ENCODE measurements around the gene DNM1L.
A peak's percentile ranks its signal among the peaks of the same experiment; 100 is the strongest.
"Not testable (repeated sequence)": the region's sequence is repeated elsewhere in the genome, so short reads cannot be mapped to it uniquely, and the experiment has no call there.

Gene DNM1L

DNA sequence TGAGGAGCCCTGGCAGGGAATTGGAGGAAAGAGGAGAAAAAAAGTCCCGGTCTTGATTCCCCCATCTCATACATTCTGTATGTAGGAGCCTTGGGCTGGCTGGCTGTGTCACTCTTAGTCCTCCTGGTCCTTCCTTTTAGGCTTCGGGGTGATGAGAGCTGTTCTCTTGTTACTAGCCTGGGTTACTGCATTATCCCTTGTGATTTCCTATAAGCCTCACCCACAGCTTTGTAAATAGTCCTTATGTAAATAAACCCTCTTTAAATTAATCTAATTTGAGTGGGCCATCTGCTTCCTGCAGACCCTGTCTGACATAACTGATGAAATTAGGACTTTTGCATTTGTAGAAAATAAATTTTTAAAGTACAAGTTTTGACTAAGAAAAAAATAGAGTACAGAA lies 19.2 kb downstream of the DNM1L start:
- peak; percentile 32 for DNase-seq

DNA sequence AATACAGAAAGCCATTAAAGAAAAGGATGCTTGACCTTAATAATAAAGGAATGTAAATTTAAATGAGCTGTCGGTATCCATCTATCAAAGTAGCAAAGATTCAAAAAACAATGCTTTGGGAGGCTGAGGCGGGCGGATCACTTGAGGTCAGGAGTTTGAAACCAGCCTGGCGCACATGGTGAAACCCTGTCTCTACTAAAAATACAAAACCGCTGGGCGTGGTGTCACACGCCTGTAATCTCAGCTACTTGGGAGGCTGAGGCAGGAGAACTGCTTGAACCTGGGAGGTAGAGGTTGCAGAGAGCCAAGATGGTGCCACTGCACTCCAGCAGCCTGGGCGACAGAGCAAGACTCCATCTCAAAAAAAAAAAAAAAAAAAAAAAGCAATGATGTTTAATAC lies 20.3 kb downstream of the DNM1L start:
- not testable (repeated sequence) for DNase-seq

- DNase-seq, result no peak
These were observed 23.4 kb downstream of the DNM1L start for GRCh38 chr12:32702473-32702872.

DNA sequence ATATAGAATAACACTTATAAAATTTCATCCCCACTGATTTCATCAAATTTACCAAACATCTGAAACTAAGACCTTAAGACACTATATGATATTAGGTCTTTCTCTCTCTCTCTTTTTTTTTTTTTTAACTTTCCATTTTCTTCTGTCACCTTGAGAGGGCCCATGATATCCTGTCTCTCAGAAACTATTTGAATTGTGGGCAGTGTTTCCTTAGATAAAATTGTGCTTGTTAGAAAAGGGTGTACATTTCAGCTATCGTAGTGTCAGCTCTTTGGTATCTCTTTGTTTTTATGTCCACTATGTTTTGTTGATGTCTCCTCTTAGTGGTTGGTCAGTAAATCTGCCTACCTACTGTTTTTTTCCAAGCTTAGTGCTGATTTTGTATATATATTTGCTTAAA lies 23.8 kb downstream of the DNM1L start:
- DNase-seq, result no peak

DNA sequence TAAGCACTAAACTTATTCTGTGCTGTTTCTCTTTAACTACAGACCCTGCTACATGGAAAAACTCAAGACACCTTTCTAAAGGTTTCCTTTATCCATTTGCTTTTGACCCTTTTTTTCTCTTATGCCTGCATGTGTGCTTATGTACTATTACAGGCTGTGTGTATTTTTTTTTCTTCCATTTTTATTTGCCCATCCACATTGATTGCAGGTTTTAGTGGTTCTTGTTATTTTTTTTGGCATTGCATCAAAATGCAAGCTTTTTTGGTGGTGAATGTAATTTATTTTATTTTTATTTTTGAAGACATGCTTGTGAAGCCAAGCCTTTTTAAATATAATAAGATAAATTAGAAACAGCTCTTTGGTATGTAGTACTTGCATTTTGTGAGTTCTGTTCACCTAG lies 26.7 kb downstream of the DNM1L start:
- no peak for DNase-seq

DNA sequence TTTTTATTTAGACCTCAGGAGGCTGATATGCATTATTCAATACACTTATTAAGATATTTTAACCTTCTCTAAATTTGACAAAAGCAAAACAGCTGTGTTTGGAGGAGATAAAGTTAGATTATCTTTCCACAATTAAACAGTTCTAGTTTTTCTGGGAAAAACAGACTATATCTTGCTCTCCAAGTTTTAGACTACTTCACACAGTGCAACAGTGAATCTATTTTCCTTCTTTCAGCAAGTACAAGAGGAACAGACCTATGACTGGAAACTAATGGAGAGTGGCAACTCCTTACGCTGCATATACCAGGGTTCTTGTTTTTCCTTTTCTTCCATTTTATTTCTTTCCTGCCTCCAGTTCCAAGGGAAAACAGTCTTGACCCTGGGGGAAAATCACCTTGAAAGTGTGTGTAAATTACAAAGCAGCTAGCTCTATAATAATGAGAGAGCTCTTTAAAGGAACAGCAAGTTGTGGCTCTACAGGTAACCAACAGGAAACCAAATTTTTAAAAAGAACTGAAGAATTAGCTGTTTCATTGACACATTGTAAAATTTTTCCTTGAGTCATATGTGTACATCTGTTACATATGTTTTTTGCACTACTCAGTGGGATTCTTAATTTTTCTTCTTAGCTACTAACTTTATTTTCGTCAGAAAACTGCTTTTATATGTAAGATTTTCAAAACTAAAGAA lies 27.4 kb downstream of the DNM1L start:
- DNase-seq, result no peak

DNA sequence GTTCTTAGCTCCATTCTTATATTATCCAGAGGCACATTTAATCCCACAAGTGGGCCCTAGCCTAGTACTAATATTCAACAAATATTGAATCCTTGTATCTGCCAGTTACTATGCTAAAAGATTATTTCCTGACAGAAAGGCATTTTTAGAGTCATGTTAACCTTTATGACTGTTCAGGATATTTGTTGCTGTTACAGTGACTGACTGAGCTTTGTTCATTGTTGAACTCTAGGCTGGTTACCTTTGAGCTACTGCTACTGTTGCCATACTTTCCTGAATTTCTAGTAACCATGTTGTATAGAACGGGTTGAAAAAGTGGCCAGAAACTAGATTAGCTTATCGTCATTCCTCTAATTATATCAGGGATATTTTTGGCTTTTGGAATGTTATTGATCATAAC lies 29.8 kb downstream of the DNM1L start:
- no peak for DNase-seq

- DNase-seq, result no peak
These were observed 35.7 kb downstream of the DNM1L start for GRCh38 chr12:32714772-32715171.

DNA sequence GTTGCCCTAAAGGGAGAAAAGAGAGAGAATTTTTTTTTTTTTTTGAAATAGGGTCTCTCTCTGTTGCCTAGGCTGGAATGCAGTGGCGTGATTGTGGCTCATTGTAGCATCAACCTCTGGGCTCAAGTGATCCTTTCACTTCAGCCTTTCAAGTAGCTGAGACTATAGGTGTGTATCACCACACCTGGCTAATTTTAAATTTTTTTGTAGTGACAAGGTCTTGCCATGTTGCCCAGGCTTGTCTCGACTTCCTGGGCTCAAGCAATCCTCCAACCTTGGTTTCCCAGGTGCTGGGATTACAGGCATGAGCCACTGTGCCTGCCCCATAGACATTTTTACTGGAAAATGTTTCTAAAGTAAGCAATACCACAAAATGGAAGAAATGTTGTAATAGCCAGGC lies 39.8 kb downstream of the DNM1L start:
- no peak for DNase-seq

- DNase-seq, result not testable (repeated sequence)
These were observed 46.2 kb downstream of the DNM1L start for GRCh38 chr12:32725308-32725707.

GRCh38 chr12:32726286-32726685 lies 47.2 kb downstream of the DNM1L start:
- no peak for DNase-seq

DNA sequence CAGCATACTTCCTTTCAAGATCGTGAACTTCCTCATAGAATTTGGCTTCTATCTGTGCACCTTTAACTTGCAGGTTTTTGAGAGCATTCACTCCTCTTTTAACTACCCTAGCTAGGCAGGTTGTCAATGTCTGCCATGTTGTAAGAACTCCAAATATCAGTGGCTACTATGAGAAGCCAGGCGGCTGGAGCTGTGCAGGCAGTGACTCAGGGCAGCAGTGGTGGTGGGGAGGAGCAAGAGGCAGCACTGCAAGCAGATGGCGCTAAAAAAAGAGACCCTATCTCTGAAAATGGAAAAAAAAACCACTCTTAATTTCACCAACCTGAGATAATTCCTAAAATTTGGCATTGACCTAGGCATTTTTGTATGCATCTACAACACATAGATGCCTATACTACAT lies 48.1 kb downstream of the DNM1L start:
- no peak for DNase-seq

DNA sequence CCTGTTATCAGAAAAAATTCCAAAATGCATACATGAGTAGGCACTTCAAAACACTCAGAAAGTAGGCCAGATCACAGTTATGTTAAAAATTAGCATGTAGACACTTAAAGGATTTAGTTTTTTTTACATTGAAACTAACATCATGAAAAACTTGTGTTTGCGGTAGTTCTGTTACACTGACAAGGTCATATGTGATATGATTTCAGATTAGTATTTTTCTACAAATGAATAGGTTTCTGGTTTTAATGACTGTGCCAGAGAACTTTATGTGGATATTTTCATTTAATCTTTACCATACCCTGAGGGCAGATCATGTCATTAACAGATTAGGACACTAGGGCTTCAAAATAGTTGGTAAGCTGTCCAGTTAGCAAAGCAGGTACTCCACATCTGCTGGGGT lies 55.9 kb downstream of the DNM1L start:
- no peak for DNase-seq

- DNase-seq, result no peak
These were observed 57.3 kb downstream of the DNM1L start for GRCh38 chr12:32736445-32736844.

DNA sequence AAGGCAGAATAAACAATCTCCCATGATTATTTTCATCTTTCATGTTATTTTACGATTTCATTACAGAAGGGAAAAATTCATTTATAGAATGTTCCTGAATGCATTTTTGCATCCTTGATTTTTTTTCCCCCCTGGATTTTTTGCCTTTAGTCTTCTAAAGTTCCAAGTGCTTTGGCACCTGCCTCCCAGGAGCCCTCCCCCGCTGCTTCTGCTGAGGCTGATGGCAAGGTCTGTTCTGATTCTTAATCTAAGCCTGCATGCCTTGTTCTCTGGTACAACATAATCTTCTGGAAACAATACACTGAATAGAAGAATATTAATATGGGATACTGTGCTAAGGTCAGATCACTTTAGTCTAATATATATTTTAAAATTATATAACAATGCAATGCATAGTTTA lies 58.6 kb downstream of the DNM1L start:
- DNase-seq, result no peak

DNA sequence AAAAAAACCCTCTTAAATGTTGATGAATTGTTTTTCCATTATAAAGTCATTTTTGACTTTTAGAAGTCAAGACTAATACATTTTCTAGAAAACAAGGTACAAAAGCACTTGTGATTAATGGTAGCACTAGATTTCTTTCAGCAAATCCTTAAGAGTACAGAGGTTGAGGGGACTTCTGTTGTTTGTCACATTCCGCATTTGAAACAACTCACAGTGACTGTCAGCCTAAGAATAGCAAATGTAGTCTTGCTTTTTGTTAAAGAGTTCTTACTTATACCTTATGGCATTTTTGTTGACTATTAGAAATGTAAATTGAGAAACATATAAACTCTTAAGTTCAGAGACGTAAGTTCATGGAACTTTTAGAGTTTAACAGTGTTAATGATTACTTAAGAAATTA lies 60.2 kb downstream of the DNM1L start:
- no peak for DNase-seq

GRCh38 chr12:32742133-32742532 lies 63.0 kb downstream of the DNM1L start:
- no peak for DNase-seq

- DNase-seq, result no peak
These were observed 64.2 kb downstream of the DNM1L start for GRCh38 chr12:32743264-32743663.

DNA sequence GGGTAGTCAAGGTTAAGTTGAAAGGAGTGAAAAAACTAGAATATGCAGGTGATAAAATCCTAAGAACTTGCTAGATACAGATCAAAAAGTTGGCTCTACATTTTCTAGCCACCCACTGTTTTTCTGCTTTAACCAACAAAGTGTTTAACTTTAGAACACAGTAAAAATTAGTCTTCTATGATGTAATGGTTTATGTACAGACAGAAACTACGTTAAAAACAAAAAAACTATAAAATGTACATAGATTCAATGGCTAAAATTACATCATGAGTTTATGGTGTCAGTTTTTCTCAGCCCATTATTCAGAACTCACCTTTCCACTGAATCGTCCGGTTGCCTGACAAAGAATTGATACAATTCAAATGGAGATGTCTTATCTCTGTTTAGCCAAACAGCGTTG lies 74.5 kb downstream of the DNM1L start:
- no peak for DNase-seq

DNA sequence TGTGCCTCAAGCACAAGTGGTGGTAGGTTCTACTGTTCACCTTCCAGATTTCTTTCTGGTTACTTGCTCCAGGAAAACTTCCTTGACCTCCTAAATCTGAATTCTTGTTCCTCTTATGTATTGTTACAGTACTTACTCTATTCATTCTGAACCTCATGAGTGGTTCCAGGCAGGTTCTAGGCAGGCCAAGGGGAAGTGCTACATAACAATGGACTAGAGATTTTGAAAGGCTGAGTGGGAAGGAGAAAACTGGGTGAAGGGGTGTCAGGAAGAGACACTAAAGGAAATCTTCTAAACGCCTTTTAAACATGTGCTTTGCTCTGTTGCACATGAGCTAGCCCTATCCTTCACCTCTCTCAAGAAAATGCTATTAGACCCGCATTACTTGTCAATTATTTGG lies 75.0 kb downstream of the DNM1L start:
- no peak for DNase-seq

- DNase-seq, result peak; percentile 74
These were observed 76.1 kb downstream of the DNM1L start for GRCh38 chr12:32755051-32755653.

- peak; percentile 98 for DNase-seq
These were observed 76.8 kb downstream of the DNM1L start, which contains the start of gene YARS2 for GRCh38 chr12:32755654-32756475. Gene YARS2 (minus strand): TSS chr12:32755897. CDS start chr12:32755874, 23 bp downstream.

DNA sequence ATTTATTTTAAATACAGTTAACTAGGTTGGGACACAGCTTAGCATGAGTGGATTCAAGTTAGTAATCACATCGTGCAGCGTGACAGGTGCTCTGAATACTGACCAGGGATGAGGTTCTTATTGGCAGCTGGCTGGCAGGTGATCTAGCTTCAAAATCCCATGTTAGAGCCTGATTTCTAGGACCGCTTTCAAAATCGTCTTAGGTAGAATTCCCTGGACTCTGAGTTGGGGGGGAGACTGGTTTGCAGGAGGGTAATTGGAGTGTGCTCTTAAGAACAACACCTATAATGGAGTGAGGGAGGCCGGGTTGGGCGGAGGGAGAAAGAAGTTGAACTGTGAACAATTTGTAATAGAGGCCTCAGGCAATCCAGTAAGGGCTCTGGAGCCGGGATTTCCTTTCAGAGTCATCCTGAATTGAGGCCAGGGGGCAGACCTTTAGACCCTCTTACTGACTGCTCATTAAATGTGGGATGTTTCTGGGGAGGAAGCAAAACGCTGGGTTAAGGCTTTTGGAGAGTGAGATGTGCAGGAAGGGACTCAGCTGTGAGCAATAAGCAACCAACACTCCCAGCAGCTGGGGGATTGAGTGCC lies 77.5 kb downstream of the DNM1L start:
- no peak for DNase-seq

DNA sequence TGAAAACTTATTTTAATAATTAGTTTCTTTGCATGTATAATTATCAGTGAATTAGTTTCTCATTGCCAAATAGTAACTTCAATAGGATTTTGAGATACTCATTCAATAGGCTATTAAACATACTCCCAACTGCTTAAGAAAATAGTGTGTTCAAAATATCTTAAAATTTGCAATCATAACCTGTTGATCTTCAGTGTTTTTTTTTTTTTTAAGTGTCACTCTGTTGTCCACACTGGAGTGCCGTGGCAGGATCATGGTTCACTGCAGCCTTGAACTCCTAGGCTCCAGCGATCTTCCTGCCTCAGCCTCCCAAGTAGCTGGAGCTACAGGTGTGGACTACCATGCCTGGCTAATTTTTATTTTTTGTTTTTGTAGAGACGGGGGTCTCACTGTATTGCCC lies 78.1 kb downstream of the DNM1L start:
- DNase-seq, result no peak

Data from NCI-H2029 (cell line).